HG02798 (cell line): ENCODE results near the gene TBC1D25.
"Not testable (repeated sequence)": the region's sequence is repeated elsewhere in the genome, so short reads cannot be mapped to it uniquely, and the experiment has no call there.

Source experiments
- ATAC-seq: cut with Tn5 transposase; IDR thresholded peaks from one replicate; pipeline ENCODE4 v1.9.1; 2021; ENCODE audit warnings: mild to moderate bottlenecking; ENCODE audit not compliant: unreplicated experiment, poor library complexity

The TBC1D25 gene

DNA sequence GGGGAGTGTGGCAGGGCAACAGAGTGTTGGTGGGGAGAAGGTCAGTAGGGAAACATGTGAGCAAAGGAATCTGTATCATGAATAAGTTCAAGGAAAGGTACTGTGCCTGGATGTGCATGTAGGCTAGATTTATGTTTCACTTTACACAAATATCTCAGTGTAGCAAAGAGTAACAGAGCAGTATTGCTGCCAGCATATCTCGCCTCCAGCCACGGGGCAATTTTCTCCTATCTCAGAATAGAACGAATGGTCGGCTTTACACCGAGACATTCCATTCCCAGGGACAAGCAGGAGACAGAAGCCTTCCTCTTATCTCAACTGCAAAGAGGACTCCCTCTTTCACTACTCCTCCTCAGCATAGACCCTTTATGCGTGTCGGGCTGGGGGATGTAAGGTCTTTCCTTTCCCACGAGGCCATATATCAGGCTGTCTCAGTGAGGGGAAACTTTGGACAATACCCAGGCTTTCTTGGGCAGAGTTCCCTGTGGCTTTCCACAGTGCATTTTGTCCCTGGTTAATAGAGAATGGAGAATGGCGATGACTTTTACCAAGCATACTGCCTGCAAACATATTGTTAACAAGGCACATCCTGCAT, 16.3 kb downstream of the TBC1D25 start:
- ATAC-seq, result not testable (repeated sequence)

DNA sequence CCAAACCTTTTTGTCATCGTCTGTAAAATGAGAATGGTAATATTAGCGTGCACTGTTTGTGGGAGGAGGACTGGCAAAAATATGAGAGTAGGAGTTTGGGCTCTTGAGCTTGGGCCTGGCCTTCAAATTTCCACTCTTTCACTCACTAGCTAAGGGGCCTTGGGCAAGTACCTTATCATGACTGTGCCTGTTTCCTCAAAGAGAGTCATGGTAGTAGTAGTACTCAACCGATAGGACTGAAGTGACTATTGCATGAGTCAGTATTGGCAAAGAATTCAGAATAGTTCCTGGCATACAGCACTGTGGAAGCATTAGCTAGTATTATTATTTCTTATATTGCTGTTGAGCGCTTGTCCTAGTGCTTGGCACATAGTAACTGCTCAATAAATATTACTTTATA, 18.8 kb downstream of the TBC1D25 start:
- ATAC-seq, result no peak

GRCh38 chrX:48559636-48560035, 20.1 kb downstream of the TBC1D25 start:
- no peak for ATAC-seq

DNA sequence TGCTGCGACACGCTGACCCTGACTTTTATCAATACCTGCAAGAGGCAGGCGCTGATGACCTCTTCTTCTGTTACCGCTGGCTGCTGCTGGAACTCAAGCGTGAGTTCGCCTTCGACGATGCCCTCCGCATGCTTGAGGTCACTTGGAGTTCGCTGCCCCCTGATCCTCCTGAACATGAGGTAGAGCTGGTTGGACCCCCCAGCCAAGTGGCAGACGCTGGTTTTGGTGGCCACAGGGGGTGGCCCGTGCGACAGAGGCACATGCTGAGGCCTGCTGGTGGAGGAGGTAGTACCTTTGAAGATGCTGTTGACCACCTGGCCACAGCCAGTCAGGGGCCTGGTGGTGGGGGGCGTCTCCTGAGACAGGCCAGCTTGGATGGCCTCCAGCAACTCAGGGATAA, 20.5 kb downstream of the TBC1D25 start:
- ATAC-seq, result no peak

GRCh38 chrX:48560681-48561080, 21.2 kb downstream of the TBC1D25 start:
- ATAC-seq, result no peak

GRCh38 chrX:48569958-48570357, 30.4 kb downstream of the TBC1D25 start:
- ATAC-seq, result peak; percentile 19

- ATAC-seq, result no peak
These were observed 34.3 kb downstream of the TBC1D25 start for GRCh38 chrX:48573690-48574269.

- ATAC-seq, result peak; percentile 94
These were observed 35.1 kb downstream of the TBC1D25 start, which contains the start of gene RBM3 for GRCh38 chrX:48574270-48575266. TSS of gene RBM3 (plus strand) at chrX:48574484. CDS start at chrX:48575181, 697 bp downstream.

DNA sequence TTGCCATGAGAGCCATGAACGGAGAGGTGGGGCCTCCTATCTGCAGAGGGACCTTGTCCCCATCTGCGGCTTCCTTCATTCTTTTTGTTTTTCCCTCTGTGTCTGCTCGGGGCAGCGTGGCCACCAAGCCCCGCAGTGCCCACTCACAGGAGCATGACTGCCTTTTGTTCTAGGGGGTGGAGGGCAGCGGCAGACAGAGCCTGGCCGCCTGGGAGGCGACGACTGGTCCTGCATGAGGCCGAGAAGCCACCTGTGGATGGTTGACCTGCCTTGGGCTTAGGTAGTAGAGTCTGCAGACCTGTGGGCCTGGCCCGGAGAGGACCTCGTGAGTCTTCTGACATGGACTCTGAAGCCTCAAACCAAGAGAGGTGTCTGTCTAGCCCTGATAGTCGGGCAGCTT, 36.1 kb downstream of the TBC1D25 start:
- no peak for ATAC-seq

GRCh38 chrX:48576108-48576507, 36.6 kb downstream of the TBC1D25 start:
- ATAC-seq, result no peak

GRCh38 chrX:48578661-48579128, 39.2 kb downstream of the TBC1D25 start:
- no peak for ATAC-seq

DNA sequence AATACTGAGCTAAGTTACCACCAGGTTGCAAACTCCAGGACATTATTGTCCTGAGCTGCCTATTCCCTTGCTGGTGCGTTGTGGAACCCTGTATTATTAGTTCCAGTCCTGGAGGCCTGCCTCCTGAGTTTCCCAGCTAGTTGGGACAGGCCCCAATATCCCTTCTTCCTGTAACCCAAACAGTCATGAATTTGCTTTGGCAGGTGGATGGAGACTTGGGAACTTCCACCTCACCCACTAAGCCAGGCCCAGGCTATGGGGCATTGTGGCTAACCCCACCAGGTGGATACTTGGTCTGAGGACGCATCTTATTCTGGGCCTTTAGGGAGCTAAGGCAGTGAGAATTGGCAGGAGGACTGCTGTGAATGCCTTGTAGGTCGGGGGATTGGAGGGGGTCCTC, 39.7 kb downstream of the TBC1D25 start:
- no peak for ATAC-seq

DNA sequence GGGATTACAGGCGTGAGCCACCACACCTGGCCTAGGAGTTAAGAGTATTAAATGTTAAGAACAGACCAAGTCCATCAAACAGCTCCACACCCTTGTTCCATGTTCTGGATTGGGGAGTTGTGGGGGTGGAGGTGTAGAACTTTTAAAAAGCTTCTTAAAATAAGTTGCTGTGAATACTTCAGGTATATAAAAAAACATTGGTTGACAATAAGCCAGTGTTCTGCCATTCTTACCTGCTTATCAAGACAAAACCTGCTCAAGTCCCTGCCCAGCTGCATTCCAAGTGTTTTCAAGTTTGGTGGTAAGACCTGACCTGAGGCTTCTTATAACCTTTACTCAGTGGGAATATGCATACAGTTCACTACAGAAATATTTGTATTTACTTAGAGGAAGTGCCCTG, 41.1 kb downstream of the TBC1D25 start:
- no peak for ATAC-seq

DNA sequence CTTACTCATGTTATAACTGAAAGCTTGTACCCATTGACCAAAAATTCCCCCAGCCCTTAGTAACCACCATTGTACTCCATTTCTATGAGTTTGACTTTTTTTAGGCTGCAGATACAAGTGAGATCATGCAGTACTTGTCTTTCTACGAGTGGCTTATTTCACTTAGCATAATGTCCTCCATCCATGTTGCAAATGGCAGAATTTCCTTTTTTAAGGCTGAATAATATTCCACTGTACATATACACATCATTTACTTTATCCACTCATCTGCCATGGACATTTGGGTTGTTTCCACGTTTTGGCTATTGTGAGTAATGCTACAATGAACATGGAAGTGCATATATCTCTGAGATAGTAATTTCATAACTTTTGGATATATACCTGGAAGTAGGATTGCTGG, 45.2 kb downstream of the TBC1D25 start:
- no peak for ATAC-seq

DNA sequence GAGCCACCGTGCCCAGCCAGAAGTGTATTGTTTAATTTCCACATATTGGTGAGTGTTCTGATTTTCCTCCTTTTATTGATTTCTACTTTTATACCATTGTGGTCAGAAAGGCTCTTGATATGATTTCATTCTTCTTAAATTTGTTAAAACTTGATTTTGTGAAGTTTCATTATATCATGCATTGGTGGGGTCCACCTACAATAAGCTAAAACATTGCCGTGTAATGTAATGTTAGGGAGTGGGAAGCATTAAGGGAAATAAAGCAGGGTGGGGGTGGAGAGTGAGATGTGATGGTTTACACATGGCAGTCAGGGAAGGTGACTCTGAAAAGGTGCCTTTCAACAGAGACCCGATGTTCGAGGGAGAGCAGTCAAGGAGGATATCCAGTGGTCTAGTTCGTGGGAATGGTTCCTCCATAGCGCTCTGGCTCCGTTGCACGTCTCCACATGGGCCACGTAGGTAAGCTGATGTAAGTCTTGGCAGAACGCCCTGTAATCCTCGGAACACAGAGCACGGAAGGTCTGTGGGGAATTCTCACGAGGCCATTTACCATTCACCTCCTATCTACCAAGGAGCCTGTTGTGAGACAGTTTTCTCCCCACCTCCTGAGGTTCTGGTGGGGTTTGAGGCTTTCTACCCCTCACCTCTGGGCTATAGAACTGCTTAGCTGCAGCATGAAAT, 50.1 kb downstream of the TBC1D25 start:
- ATAC-seq, result no peak

- no peak for ATAC-seq
These were observed 50.9 kb downstream of the TBC1D25 start for GRCh38 chrX:48590203-48591103.

GRCh38 chrX:48591255-48591791, 51.8 kb downstream of the TBC1D25 start:
- no peak for ATAC-seq

DNA sequence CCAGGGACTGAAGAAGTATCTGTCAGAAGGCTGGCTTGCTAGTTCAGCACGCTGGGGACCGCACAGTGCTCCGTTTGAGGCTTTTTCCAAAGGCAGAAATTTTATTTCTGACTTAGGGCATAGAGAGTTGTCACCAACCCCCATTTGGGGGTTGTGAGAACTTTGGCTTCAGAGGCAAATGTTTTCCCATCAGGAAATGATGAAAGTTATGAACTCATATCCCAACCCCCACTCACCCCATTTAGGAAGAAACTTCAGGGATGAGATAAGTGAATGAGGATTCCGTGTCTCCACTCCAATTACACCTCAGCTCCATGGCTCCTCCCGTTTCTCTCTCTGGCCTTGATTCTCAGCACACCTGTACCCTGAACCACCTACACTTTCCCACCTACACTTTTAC, 53.5 kb downstream of the TBC1D25 start:
- ATAC-seq, result no peak

DNA sequence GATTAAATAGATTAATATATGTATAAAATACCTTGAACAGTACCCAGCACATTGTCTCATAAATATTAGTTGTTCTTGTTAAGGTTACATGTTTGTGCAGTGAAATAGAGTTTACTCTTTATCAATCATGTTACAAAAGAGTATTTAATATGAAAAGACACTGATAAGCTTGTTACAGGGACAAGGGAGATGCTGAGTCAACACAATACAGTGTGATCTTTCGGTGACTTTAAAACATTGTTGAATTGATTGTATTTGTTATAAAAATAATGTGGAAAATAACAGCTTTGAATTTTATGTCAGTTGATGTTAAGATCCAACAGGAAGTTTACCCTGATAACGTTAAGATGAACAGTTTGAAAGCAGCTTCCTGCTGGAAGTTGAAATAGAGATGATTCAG, 56.4 kb downstream of the TBC1D25 start:
- no peak for ATAC-seq
